Sigmoid colon (tissue), 7 donors: ENCODE measurements around the gene EFNA5. TPM values are rescaled to one million over a fixed set of nuclear protein-coding genes. Genes with fewer than 3 reads are reported as not detected.

ENCODE experiments used
- DNase-seq: peaks from one replicate; pipeline ENCODE4 v3.0.0-alpha.2; 2019
- H3K27ac ChIP-seq, 4 donors: fragments of 200-600 bp; sonication (generic); one replicate each; pipeline ENCODE4 v1.5.1; 2016 to 2019; ENCODE audit warnings: mild to moderate bottlenecking in 1 of 4
- H3K27me3 ChIP-seq, 3 donors: fragments of 200-600 bp; sonication (generic); one replicate each; pipeline ENCODE4 v1.5.1; 2019; ENCODE audit warnings: mild to moderate bottlenecking in 1 of 3
- H3K36me3 ChIP-seq, 4 donors: fragments of 200-600 bp; sonication (generic); one replicate each; pipeline ENCODE4 v1.5.1; 2016 to 2019
- H3K4me1 ChIP-seq, 4 donors: fragments of 200-600 bp; sonication (generic); one replicate each; pipeline ENCODE4 v1.5.1; 2017 to 2019
- H3K4me3 ChIP-seq, 4 donors: fragments of 200-600 bp; sonication (generic); one replicate each; pipeline ENCODE4 v1.5.1; 2017 to 2019; ENCODE audit warnings: mild to moderate bottlenecking in 2 of 4, moderate library complexity in 1 of 4
- H3K9me3 ChIP-seq, 4 donors: fragments of 200-600 bp in 3 of 4; sonication (generic) in 3 of 4; one replicate each; pipeline versions ENCODE4 v1.5.1 to v1.6.1; 2013 to 2019
- CTCF ChIP-seq, 4 experiments: fragments of 450-650 bp in 3 of 4; fragments of 200-600 bp in 1 of 4; IDR thresholded peaks; one replicate each; pipeline ENCODE4 v1.5.1; 2016 to 2019; ENCODE audit warnings: antibody characterized with exemption in 4 of 4, mild to moderate bottlenecking in 3 of 4, moderate library complexity in 2 of 4
- EP300 ChIP-seq, 4 donors: sonication (generic); formaldehyde crosslinking; IDR thresholded peaks; one replicate each; pipeline ENCODE4 v1.6.1; 2017; ENCODE audit warnings: antibody characterized with exemption in 4 of 4
- POLR2A ChIP-seq, 2 donors: fragments of 450-650 bp; IDR thresholded peaks; one replicate each; pipeline ENCODE4 v1.6.1; 2016; ENCODE audit warnings: antibody characterized with exemption in 2 of 2, mild to moderate bottlenecking in 2 of 2, moderate library complexity in 2 of 2
- POLR2AphosphoS5 ChIP-seq, 4 donors: sonication (generic); formaldehyde crosslinking; IDR thresholded peaks; one replicate each; pipeline ENCODE4 v1.6.1; 2017; ENCODE audit warnings: antibody characterized with exemption in 4 of 4
- WGBS, 2 donors: extraction: QIAGEN DNeasy Blood & Tissue Kit; methylation state at CpG; one replicate each; pipeline ENCODE4 v1.1.7; 2013; 5-methylcytosine and 5-hydroxymethylcytosine counted together
- intact Hi-C: fragments of 100-400 bp; cut with DNase I; formaldehyde crosslinking; loops from one replicate; pipeline ENCODE4 v1.15.1; 2023
- polyA plus RNA-seq, 3 donors: library from polyadenylated mRNA; stranded (reverse); fragments of 200-250 nt; gene quantifications; one replicate each; pipeline ENCODE4 v1.2.3, GENCODE V29; 2013
- total RNA-seq, 4 donors: library from RNA; depleted of rRNA; stranded (reverse); fragments of >200 nt; gene quantifications; one replicate each; pipeline ENCODE4 v1.1.0, GENCODE V29; 2016
- donor health status: healthy with polysubstance abuse.
- donor health status: Bipolar disorder and iron deficiency.
- donor health status: healthy.

The EFNA5 gene
- total and polyA plus RNA-seq, 7 donors, result 0.60 to 10.8 (median 6.8) TPM

DNA sequence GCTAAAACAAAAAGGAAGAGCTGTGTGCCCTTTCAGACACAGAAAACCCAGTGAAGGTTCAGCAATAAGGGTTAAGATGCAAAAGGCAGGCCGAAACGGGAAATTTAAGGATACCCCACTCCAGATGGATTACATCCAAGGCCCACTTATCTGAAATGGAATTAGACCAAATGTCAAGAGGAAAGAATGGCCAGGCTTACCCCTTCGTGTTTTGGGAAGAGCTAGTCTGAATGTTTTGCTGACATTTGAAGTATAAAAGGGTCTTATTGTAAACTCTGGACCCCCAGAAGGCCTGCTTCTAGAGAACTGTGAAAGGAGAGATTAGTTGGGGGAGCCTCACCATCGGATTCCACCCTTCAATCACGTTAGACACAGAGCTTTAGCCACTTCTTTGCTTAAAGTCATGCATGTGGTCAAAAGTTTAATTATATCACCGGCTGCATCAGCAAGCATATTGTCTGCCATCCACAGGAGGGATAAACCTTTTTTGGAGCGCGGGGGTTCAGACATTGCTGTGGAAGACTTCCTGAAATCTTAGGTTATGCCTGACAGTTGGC lies 93.3 kb downstream of the EFNA5 start:
- 85 to 89% methylated on average over 8 of the region's 8 CpGs for WGBS, 2 donors
- no peak for TF ChIP-seq CTCF (IDR thresholded peaks at IDR 0.05)
- no peak for TF ChIP-seq POLR2AphosphoS5 (IDR thresholded peaks at IDR 0.05)
- no peak for TF ChIP-seq EP300 (IDR thresholded peaks at IDR 0.05)
- TF ChIP-seq POLR2A (IDR thresholded peaks at IDR 0.05), result no peak
- intact Hi-C loops, result loop anchor here (10.0 kb wide), 1 partner anchor 153 kb away; no protein-coding TSS in a partner anchor

DNA sequence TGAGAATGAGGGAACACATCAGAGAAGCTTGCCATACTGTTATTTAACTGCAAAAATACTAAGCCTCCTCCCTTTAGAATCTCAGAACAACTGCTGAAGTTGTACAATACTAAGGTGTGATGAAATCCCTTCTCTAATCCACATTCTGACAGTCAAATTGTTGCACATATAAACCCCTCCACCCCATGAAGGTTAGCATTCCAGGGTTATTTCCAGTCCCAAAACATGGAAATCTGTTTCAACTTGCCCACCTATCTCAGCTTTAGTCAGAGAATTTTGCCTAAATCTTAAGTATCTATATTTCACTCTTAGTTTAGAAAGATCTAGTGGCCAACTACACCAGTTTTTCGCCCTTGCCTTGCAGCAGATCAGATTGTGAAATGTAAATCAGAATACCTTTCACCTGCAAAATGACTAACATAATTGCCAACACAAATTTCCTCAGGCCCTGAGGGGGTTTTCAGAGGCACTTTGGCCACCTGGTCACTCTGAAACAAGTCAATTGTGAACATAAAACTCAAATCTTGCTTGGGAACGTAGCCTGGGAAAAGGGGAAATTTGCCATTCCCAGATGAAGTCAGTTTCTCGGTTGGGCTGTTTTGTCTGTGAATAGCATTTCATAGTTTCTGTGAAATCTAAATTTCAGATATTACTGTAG lies 93.9 kb downstream of the EFNA5 start:
- WGBS, 2 donors, result 89 to 91% methylated on average over 3 of the region's 3 CpGs
- no peaks in the 10 kb centered on the region for H3K27me3 ChIP-seq
- TF ChIP-seq CTCF (IDR thresholded peaks at IDR 0.05), result no peak
- no peak for TF ChIP-seq POLR2AphosphoS5 (IDR thresholded peaks at IDR 0.05)
- no peak for TF ChIP-seq POLR2A (IDR thresholded peaks at IDR 0.05)
- no peak for TF ChIP-seq EP300 (IDR thresholded peaks at IDR 0.05)
- H3K27ac ChIP-seq, result no peak overlapping the region
- intact Hi-C loops, result loop anchor here (10.0 kb wide), 1 partner anchor 152 kb away; no protein-coding TSS in a partner anchor
- H3K4me3 ChIP-seq, result no peak overlapping the region
- H3K36me3 ChIP-seq, result no peaks in the 10 kb centered on the region
- no peak for DNase-seq
- no peaks in the 10 kb centered on the region for H3K4me1 ChIP-seq
- no peaks in the 10 kb centered on the region for H3K9me3 ChIP-seq

More for the DNA sequence above, 93.3 kb downstream of the EFNA5 start:
- H3K9me3 ChIP-seq, result no peaks in the 10 kb centered on the region
- H3K36me3 ChIP-seq, result no peaks in the 10 kb centered on the region
- no peak for DNase-seq
- no peak overlapping the region for H3K4me3 ChIP-seq
- H3K27ac ChIP-seq, result no peak overlapping the region
- H3K27me3 ChIP-seq, result no peaks in the 10 kb centered on the region
- no peaks in the 10 kb centered on the region for H3K4me1 ChIP-seq

DNA sequence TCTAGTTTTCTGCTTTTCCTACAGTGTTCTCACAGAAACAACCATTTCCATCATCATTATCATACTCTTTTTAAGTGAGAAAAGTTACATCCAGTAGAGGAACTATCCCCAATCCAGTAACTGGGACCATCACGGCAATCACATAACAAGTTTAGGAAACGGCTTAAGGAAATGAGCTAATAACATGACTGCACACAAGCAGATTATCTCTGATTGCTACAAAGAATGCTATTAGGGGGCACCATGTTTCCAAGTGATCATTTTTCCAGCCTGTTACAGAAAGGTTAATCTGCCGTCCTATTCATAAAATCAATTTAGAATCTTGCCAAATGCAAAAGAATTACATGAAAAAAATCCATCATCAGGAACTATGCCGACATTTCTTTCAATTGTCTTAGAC lies 94.6 kb downstream of the EFNA5 start:
- DNase-seq, result no peak
- Histone ChIP-seq H3K36me3 (no peaks in the 10 kb centered on the region), H3K4me3 (no peak overlapping the region), H3K27ac (no peak overlapping the region), H3K4me1 (peaks cover 0 to 7% (median 4%) of the 10 kb centered on the region in 4 donors), H3K27me3 (no peaks in the 10 kb centered on the region), H3K9me3 (no peaks in the 10 kb centered on the region)
- 91 to 93% methylated on average over 4 of the region's 4 CpGs for WGBS, 2 donors
- intact Hi-C loops, result loop anchor here (10.0 kb wide), 1 partner anchor 151 kb away; no protein-coding TSS in a partner anchor
- no peak for TF ChIP-seq EP300 (IDR thresholded peaks at IDR 0.05)
- no peak for TF ChIP-seq CTCF (IDR thresholded peaks at IDR 0.05)
- no peak for TF ChIP-seq POLR2AphosphoS5 (IDR thresholded peaks at IDR 0.05)
- TF ChIP-seq POLR2A (IDR thresholded peaks at IDR 0.05), result no peak

DNA sequence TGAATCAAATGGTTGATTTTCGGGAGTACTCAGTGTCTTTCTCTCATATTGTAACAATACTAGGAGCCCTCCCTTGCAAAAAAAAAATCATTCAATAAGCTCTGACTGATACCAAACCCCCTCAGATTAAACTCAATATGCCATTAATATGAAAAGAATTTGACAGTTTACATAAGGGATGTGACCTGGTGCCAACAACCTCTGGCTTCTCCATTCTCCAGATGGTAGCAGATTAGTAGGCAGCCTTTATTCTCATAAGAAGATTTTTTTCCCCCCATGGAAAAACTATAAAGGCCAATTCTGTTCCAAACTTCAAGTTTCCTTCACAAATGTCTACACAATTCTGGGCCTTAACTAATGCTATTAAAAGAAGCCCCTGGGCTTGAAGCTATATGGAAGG lies 96.5 kb downstream of the EFNA5 start:
- WGBS, 2 donors, result 93 to 95% methylated on average over 1 of the region's 1 CpG
- H3K27me3 ChIP-seq, result no peaks in the 10 kb centered on the region

More for the DNA sequence above, 96.5 kb downstream of the EFNA5 start:
- H3K4me1 ChIP-seq, result peaks cover 0 to 14% (median 11%) of the 10 kb centered on the region in 4 donors
- no peak for DNase-seq
- TF ChIP-seq POLR2A (IDR thresholded peaks at IDR 0.05) (no peak), EP300 (IDR thresholded peaks at IDR 0.05) (no peak), CTCF (IDR thresholded peaks at IDR 0.05) (no peak), POLR2AphosphoS5 (IDR thresholded peaks at IDR 0.05) (no peak)
- H3K4me3 ChIP-seq, result no peak overlapping the region
- no peak overlapping the region for H3K27ac ChIP-seq
- no peaks in the 10 kb centered on the region for H3K36me3 ChIP-seq
- no peaks in the 10 kb centered on the region for H3K9me3 ChIP-seq
- intact Hi-C loops, result loop anchor here (5.0 to 10.0 kb wide), 2 partner anchors 98 to 149 kb away; partner anchors contain the start of gene EFNA5
